Activated CD8-positive, alpha-beta memory T cell treated with anti-CD3 and anti-CD28 coated beads, Interleukin-2, amount 50 U/mL, for 4 hours (primary cell): ENCODE measurements around the gene FAP.

ENCODE experiments used
- DNase-seq: peaks from one replicate; pipeline ENCODE4 v3.0.0-alpha.2; 2020

The FAP gene

GRCh38 chr2:162123806-162124758, 119.2 kb downstream of the FAP start:
- no peak for DNase-seq
